Measurements from ENCODE around the gene ZFYVE16.
A peak's percentile ranks its signal among the peaks of the same experiment; 100 is the strongest.

Gene ZFYVE16

GRCh38 chr5:80407735-80408483 lies at the start of gene ZFYVE16:
ZFYVE16 (plus strand) TSS chr5:80408064; CDS start chr5:80434148, 26,084 bp downstream.
- H3K27ac ChIP-seq, result peak within 1 kb of the TSS; percentile 88
- TF ChIP-seq, protein P1, sequence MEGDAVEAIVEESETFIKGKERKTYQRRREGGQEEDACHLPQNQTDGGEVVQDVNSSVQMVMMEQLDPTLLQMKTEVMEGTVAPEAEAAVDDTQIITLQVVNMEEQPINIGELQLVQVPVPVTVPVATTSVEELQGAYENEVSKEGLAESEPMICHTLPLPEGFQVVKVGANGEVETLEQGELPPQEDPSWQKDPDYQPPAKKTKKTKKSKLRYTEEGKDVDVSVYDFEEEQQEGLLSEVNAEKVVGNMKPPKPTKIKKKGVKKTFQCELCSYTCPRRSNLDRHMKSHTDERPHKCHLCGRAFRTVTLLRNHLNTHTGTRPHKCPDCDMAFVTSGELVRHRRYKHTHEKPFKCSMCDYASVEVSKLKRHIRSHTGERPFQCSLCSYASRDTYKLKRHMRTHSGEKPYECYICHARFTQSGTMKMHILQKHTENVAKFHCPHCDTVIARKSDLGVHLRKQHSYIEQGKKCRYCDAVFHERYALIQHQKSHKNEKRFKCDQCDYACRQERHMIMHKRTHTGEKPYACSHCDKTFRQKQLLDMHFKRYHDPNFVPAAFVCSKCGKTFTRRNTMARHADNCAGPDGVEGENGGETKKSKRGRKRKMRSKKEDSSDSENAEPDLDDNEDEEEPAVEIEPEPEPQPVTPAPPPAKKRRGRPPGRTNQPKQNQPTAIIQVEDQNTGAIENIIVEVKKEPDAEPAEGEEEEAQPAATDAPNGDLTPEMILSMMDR (conservative IDR thresholded peaks at IDR 0.05), result peak; percentile 52; the same call in 1 of the 2 replicates
- TF ChIP-seq ZFX (IDR thresholded peaks at IDR 0.05), result peak; percentile 18; the same call in 1 of the 2 replicates

GRCh38 chr5:80360914-80361444 lies 46.9 kb upstream of the ZFYVE16 start:
- TF ChIP-seq, protein P1 (conservative IDR thresholded peaks at IDR 0.05), result no peak
- no peak for TF ChIP-seq ZFX (IDR thresholded peaks at IDR 0.05)
- no peak overlapping the region for H3K27ac ChIP-seq

DNA sequence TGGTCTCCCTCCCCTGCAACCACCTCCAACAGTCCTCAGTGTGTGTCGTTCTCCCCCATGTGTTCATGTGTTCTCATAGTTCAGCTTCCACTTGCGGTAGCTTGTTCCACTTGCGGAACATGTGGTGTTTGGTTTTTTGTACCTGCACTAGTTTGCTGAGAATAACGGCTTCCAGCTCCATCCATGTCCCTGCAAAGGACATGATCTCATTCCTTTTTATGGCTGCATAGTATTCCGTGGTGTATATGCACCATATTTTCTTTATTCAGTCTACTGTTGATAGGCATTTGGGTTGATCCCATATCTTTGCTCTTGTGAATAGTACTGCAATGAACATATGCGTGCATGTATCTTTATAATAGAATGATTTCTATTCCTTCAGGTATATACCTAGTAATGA lies 43.0 kb upstream of the ZFYVE16 start:
- TF ChIP-seq, protein P1 (conservative IDR thresholded peaks at IDR 0.05), result no peak
- TF ChIP-seq ZFX (IDR thresholded peaks at IDR 0.05), result no peak
- no peak overlapping the region for H3K27ac ChIP-seq

- TF ChIP-seq ZFX (IDR thresholded peaks at IDR 0.05), result no peak
- TF ChIP-seq, protein P1 (conservative IDR thresholded peaks at IDR 0.05), result no peak
- no peak overlapping the region for H3K27ac ChIP-seq
These were observed 39.0 kb upstream of the ZFYVE16 start for GRCh38 chr5:80368661-80369480.

DNA sequence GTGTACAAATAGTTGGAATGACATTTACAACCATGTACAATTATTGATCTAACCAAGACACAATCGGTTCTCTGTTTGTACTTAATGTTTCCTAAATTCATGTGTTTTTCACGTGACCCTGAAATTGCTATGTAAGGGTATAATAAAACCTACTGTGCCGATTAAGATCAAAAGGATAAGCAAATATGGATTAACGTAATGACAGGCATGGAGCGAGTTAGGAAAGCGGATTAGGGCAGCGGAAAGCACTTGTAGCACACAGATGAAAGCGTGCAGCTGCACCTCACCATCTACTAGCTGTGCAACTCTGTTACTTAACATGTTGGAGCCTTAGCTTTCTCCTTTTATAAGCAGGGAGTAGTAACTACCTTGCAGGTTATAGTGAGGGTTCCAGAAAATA lies 38.3 kb upstream of the ZFYVE16 start:
- H3K27ac ChIP-seq, result no peak overlapping the region
- no peak for TF ChIP-seq ZFX (IDR thresholded peaks at IDR 0.05)
- TF ChIP-seq, protein P1 (conservative IDR thresholded peaks at IDR 0.05), result no peak

- H3K27ac ChIP-seq, result no peak overlapping the region
- no peak for TF ChIP-seq ZFX (IDR thresholded peaks at IDR 0.05)
These were observed 37.5 kb upstream of the ZFYVE16 start for GRCh38 chr5:80370390-80370789.

DNA sequence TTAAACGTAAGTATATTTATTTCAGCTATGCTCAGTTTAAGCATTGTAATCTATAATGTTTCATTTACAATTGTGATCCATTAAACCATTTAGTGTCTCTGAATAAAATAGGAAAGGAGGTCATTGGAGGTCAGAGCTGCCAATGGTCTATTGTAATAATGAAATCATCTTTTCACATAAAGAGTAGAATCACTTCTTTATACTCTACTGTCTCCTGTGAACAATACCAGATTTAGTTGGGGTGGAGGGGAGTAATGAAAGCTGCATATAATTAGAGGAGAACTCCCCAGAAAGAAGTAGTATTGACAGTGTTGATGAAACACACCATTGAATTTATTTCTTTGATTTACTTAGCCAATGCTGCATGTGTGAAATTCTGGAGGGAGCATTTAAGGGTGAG lies 35.1 kb upstream of the ZFYVE16 start:
- TF ChIP-seq, protein P1 (conservative IDR thresholded peaks at IDR 0.05), result no peak
- TF ChIP-seq ZFX (IDR thresholded peaks at IDR 0.05), result no peak

More for the DNA sequence above, 35.1 kb upstream of the ZFYVE16 start:
- no peak overlapping the region for H3K27ac ChIP-seq

Measured in C4-2B (cell line).